ENCODE data around the gene PTPRM. TPM values are rescaled to one million over a fixed set of nuclear protein-coding genes. Genes with fewer than 3 reads are reported as not detected.

The PTPRM gene
- total RNA-seq, 1 experiment from 2014 or later: 45.6 TPM

- peak; percentile 46; the same call in 1 of the 2 replicates for ATAC-seq
These were observed 25.4 kb downstream of the PTPRM start for GRCh38 chr18:7592305-7593071.

DNA sequence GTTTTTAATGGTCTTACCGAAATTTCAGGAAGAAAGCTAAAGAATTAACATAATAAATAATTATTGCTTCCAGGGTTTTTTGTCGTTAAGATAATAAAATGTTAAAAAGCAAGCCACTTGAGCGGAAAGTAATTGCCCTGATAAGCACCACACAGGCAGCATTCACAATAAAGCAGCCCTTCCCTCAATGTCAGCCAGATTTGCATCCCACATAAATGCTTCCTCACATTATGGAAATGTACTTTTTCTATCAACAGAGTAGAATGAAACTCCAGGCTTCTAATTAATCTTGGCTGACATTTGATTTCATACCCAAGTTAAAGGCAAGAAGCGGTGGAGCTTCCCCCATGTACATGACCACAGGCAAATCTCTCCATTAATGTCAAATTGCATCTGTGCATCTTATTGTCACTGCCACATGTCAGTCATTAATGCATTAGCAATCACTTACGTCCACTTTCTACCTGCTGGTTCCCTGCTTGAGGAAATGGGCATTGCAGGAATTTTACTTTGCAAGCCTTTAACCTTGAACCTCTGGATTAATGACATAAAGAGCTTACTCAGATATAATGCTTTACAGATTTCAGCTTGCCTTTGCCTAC is 26.2 kb downstream of the PTPRM start:
- H3K4me3 ChIP-seq (ENCODE audit: low read length): no peak overlapping the region
- 0 out of 2 replicates have a peak, but pooled peaks cover 7% of the 10 kb centered on the region for H3K4me1 ChIP-seq (ENCODE audit: insufficient read depth, low read length)
- no peaks in the 10 kb centered on the region for H3K36me3 ChIP-seq (ENCODE audit: low read depth, low read length)
- H3K9me2 ChIP-seq (replicated peaks; ENCODE audit: low read length): no peaks in the 10 kb centered on the region
- H2AFZ ChIP-seq (ENCODE audit: low read length): no peak overlapping the region
- no peak overlapping the region for H3K4me2 ChIP-seq (ENCODE audit: low read length)
- no peak for ATAC-seq
- no peaks in the 10 kb centered on the region for H3F3A ChIP-seq (ENCODE audit: low read length, unreplicated experiment)
- no peak overlapping the region for H3K9ac ChIP-seq (ENCODE audit: low read length)
- H3K9me3 ChIP-seq (ENCODE audit: low read length): no peaks in the 10 kb centered on the region
- no peaks in the 10 kb centered on the region for H4K20me1 ChIP-seq (ENCODE audit: low read length)
- intact Hi-C loops (cut with micrococcal nuclease): no loop called here
- no peaks in the 10 kb centered on the region for H3K27me3 ChIP-seq (ENCODE audit: low read length)
- H3K27ac ChIP-seq (ENCODE audit: low read length): no peak overlapping the region
- CTCF ChIA-PET: no interaction called here
- no peak for TF ChIP-seq EZH2phosphoT487 (IDR thresholded peaks at IDR 0.05; ENCODE audit: borderline replicate concordance, low read length)
- TF ChIP-seq CTCF (conservative IDR thresholded peaks at IDR 0.05; ENCODE audit: low read depth, low read length): no peak
- TF ChIP-seq EZH2 (IDR thresholded peaks at IDR 0.05; ENCODE audit: low read length, unreplicated experiment): no peak
- DNase-seq: no peak
- BruUV-seq (replicated peaks): no TSS peak
- POLR2A ChIA-PET (ENCODE audit: unreplicated experiment): interaction anchor here (0.7 kb wide), 1 partner anchor 320 kb away, joined by 3 read pairs; no protein-coding TSS in a partner anchor
- H3K79me2 ChIP-seq (ENCODE audit: low read length): peaks cover 60% of the 10 kb centered on the region

More at GRCh38 chr18:7592305-7593071, 25.4 kb downstream of the PTPRM start:
- TF ChIP-seq CTCF (conservative IDR thresholded peaks at IDR 0.05; ENCODE audit: low read depth, low read length): 0 out of 2 replicates have a peak, but pooled peaks have one; percentile 28
- no peak for TF ChIP-seq EZH2phosphoT487 (IDR thresholded peaks at IDR 0.05; ENCODE audit: borderline replicate concordance, low read length)
- no peak for TF ChIP-seq EZH2 (IDR thresholded peaks at IDR 0.05; ENCODE audit: low read length, unreplicated experiment)
- H3F3A ChIP-seq (ENCODE audit: low read length, unreplicated experiment): no peaks in the 10 kb centered on the region
- H3K27me3 ChIP-seq (ENCODE audit: low read length): no peaks in the 10 kb centered on the region
- H3K4me2 ChIP-seq (ENCODE audit: low read length): no peak overlapping the region
- CTCF ChIA-PET: interaction anchor here (0.7 kb wide), 1 partner anchor 278 kb away, joined by 5 read pairs; no protein-coding TSS in a partner anchor
- 0 out of 2 replicates have a peak, but pooled peaks cover 4% of the 10 kb centered on the region for H3K4me1 ChIP-seq (ENCODE audit: insufficient read depth, low read length)
- H3K9ac ChIP-seq (ENCODE audit: low read length): no peak overlapping the region
- intact Hi-C loops (cut with micrococcal nuclease): no loop called here
- no peak overlapping the region for H2AFZ ChIP-seq (ENCODE audit: low read length)
- POLR2A ChIA-PET (ENCODE audit: unreplicated experiment): no interaction called here
- no peaks in the 10 kb centered on the region for H3K9me2 ChIP-seq (replicated peaks; ENCODE audit: low read length)
- H3K36me3 ChIP-seq (ENCODE audit: low read depth, low read length): no peaks in the 10 kb centered on the region
- no peaks in the 10 kb centered on the region for H4K20me1 ChIP-seq (ENCODE audit: low read length)
- no peak for DNase-seq
- H3K9me3 ChIP-seq (ENCODE audit: low read length): no peaks in the 10 kb centered on the region
- peaks cover 57% of the 10 kb centered on the region for H3K79me2 ChIP-seq (ENCODE audit: low read length)
- H3K27ac ChIP-seq (ENCODE audit: low read length): no peak overlapping the region
- BruUV-seq (replicated peaks): no TSS peak
- H3K4me3 ChIP-seq (ENCODE audit: low read length): no peak overlapping the region

- Histone ChIP-seq H2AFZ (ENCODE audit: low read length) (no peak overlapping the region), H3K4me1 (ENCODE audit: insufficient read depth, low read length) (peaks cover 21% of the 10 kb centered on the region), H3K27ac (ENCODE audit: low read length) (no peak overlapping the region), H3K9me3 (ENCODE audit: low read length) (no peaks in the 10 kb centered on the region), H3K36me3 (ENCODE audit: low read depth, low read length) (no peaks in the 10 kb centered on the region), H3K9me2 (replicated peaks; ENCODE audit: low read length) (no peaks in the 10 kb centered on the region), H4K20me1 (ENCODE audit: low read length) (no peaks in the 10 kb centered on the region), H3K9ac (ENCODE audit: low read length) (no peak overlapping the region), H3K79me2 (ENCODE audit: low read length) (peaks cover 57% of the 10 kb centered on the region), H3K27me3 (ENCODE audit: low read length) (no peaks in the 10 kb centered on the region), H3K4me3 (ENCODE audit: low read length) (no peak overlapping the region), H3K4me2 (ENCODE audit: low read length) (no peak overlapping the region), H3F3A (ENCODE audit: low read length, unreplicated experiment) (no peaks in the 10 kb centered on the region)
- POLR2A ChIA-PET (ENCODE audit: unreplicated experiment): no interaction called here
- no TSS peak for BruUV-seq (replicated peaks)
- TF ChIP-seq CTCF (conservative IDR thresholded peaks at IDR 0.05; ENCODE audit: low read depth, low read length) (no peak), EZH2 (IDR thresholded peaks at IDR 0.05; ENCODE audit: low read length, unreplicated experiment) (no peak), EZH2phosphoT487 (IDR thresholded peaks at IDR 0.05; ENCODE audit: borderline replicate concordance, low read length) (no peak)
- CTCF ChIA-PET: no interaction called here
- no peak for ATAC-seq
- DNase-seq: no peak
- intact Hi-C loops (cut with micrococcal nuclease): no loop called here
These were observed 29.0 kb downstream of the PTPRM start for GRCh38 chr18:7596147-7596546.
